ENCODE data around the gene SNX3. TPM values are rescaled to one million over a fixed set of nuclear protein-coding genes. Genes with fewer than 3 reads are reported as not detected.

Gene SNX3
- total and polyA plus RNA-seq, 2 donors (not counting 1 experiment from before 2014, with no cell fraction given): 96.0 to 130 TPM

DNA sequence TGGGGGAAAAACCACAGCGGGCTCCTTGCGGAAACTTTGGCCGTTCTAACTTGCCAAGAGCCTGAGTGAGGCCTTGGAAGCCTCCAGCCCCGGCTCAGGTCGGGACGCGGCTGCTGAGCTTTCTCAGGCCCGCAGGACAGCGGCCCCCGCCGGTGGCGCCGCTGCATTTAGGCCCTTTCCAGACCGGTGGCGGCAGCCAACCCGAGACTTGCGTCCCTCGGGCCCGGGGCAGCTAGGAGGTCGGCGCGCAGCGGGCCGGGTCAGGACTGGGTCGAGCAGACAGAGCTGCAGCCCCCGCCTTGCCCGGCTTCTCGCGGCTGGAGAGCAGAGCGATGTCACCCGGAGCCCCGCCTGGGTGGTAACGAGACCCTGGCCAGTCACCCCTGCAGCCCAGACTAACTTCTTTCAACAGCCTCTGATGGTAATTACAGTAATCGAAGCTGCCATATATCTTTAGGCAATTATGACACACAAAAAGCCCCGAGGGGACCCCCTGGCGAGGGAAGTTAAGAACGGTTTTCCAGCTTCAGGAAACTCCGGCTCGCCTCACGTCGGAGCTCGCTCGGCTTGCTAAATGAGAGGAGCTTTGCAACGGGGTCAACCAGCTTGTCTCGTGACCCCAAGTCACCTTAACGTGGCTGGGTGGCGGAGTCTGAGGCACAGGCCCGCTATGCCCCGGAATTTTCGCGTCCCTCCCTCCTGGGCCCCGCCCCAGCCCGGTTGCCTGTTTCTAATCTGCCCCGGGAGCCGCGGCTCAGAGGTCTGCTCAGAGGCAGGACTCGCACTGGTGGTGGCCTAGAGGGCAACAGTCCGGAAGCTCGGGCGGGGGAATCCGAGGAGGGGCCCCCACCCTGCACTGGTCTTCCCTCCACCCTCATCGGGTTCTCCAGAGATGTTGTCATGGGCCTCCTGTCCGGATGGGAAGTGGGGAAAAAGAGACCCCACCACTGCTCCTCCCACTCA is 92.1 kb downstream of the SNX3 start:
- CTCF ChIA-PET: interaction anchor here (0.7 to 3.4 kb wide), 11 partner anchors 9 to 323 kb away, joined by 3 to 13 read pairs (median 3); partner anchors contain the start of gene SNX3
- Histone ChIP-seq H3K79me2 (ENCODE audit: control insufficient read depth, insufficient read depth, low read length) (no peaks in the 10 kb centered on the region), H3K27ac (ENCODE audit: low read length in 2 of 2) (no peak overlapping the region), H3K27me3 (replicated peaks in 1 of 4; ENCODE audit: control extremely low read depth in 1 of 4, control insufficient read depth in 3 of 4, insufficient read depth in 4 of 4, low read length in 3 of 4) (peaks cover 3 to 95% (median 84%) of the 10 kb centered on the region in 4 experiments), H3K4me2 (replicated peaks; ENCODE audit: low read depth, low read length, poor library complexity, severe bottlenecking) (peak overlapping the region; percentile 85), H3K9me3 (ENCODE audit: control extremely low read depth in 1 of 3, control insufficient read depth in 2 of 3, insufficient read depth in 1 of 3, low read length in 2 of 3) (peaks cover 0 to 80% (median 27%) of the 10 kb centered on the region in 3 donors), H4K20me1 (ENCODE audit: control insufficient read depth, insufficient read depth, low read length, poor library complexity, severe bottlenecking) (peaks cover 13% of the 10 kb centered on the region), H3K4me3 (ENCODE audit: control extremely low read depth in 1 of 5, extremely low read depth in 1 of 5, insufficient read depth in 1 of 5, low read depth in 2 of 5, low read length in 4 of 5) (peak overlapping the region in 4 of 5 experiments; percentile 22 to 59 (median 40)), H3K4me1 (ENCODE audit: control insufficient read depth in 2 of 2, insufficient read depth in 2 of 2, low read length in 2 of 2) (peaks cover 70 to 80% of the 10 kb centered on the region in 2 donors), H3K36me3 (replicated peaks in 1 of 2; ENCODE audit: control extremely low read depth in 1 of 2, control insufficient read depth in 1 of 2, extremely low read depth in 1 of 2, insufficient read depth in 2 of 2, low read length in 1 of 2) (no peaks in the 10 kb centered on the region), H3K9ac (ENCODE audit: low read length) (peak overlapping the region; percentile 58), H2AFZ (ENCODE audit: insufficient read depth, low read depth, low read length, poor library complexity, severe bottlenecking) (peak overlapping the region; percentile 55)
- intact Hi-C loops (cut with micrococcal nuclease): loop anchor here (10.0 kb wide), 1 partner anchor 1054 kb away; the partner anchor contains the start of gene BEND3
- TF ChIP-seq, protein P1, sequence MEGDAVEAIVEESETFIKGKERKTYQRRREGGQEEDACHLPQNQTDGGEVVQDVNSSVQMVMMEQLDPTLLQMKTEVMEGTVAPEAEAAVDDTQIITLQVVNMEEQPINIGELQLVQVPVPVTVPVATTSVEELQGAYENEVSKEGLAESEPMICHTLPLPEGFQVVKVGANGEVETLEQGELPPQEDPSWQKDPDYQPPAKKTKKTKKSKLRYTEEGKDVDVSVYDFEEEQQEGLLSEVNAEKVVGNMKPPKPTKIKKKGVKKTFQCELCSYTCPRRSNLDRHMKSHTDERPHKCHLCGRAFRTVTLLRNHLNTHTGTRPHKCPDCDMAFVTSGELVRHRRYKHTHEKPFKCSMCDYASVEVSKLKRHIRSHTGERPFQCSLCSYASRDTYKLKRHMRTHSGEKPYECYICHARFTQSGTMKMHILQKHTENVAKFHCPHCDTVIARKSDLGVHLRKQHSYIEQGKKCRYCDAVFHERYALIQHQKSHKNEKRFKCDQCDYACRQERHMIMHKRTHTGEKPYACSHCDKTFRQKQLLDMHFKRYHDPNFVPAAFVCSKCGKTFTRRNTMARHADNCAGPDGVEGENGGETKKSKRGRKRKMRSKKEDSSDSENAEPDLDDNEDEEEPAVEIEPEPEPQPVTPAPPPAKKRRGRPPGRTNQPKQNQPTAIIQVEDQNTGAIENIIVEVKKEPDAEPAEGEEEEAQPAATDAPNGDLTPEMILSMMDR (IDR thresholded peaks at IDR 0.05): peak; percentile 23
- TF ChIP-seq EZH2 (IDR thresholded peaks at IDR 0.05; ENCODE audit: borderline replicate concordance, insufficient read depth, low read depth, low read length, poor library complexity, severe bottlenecking): peak; percentile 90
- no peak overlapping the region for H3K27ac Mint-ChIP-seq
- peaks cover 54% of the 10 kb centered on the region for H3K4me1 Mint-ChIP-seq
- POLR2A ChIA-PET: interaction anchor here (0.5 to 1.4 kb wide), 2 partner anchors 10 to 93 kb away, joined by 3 to 4 read pairs; no protein-coding TSS in a partner anchor
- DNase-seq (peak; percentile 75), ATAC-seq (ENCODE audit: low read depth) (peak; percentile 65)
- H3K4me3 Mint-ChIP-seq: peak overlapping the region; percentile 79
- no peaks in the 10 kb centered on the region for H3K9me3 Mint-ChIP-seq (ENCODE audit: insufficient read depth)
- 5% methylated on average over 59 of the region's 63 CpGs for WGBS (ENCODE audit: insufficient coverage)
- H3K27me3 Mint-ChIP-seq: peaks cover 70% of the 10 kb centered on the region

All from B cell (primary cell).